A673 (cell line): ENCODE measurements around the gene STAT6.

Experiments
- CTCF ChIP-seq: fragments of 300-800, 200-600 bp; sonication (generic); conservative IDR thresholded peaks from 2 replicates; pipeline ENCODE4 v1.5.1; 2017; ENCODE audit warnings: low read depth, mild to moderate bottlenecking, antibody characterized with exemption, low read length, moderate library complexity, mixed read lengths
- EZH2 ChIP-seq: fragments of 200-600 bp; sonication (generic); IDR thresholded peaks from 2 replicates; pipeline ENCODE4 v1.6.1; 2017; ENCODE audit warnings: borderline replicate concordance, low read depth, mild to moderate bottlenecking, mixed read lengths, antibody characterized with exemption, low read length; ENCODE audit not compliant: poor library complexity, severe bottlenecking

GRCh38 chr12:57131896-57132744 lies 21.0 kb upstream of the STAT6 start:
- no peak for TF ChIP-seq CTCF
- TF ChIP-seq EZH2: no peak
